ENCODE data around the gene C5.

DNA sequence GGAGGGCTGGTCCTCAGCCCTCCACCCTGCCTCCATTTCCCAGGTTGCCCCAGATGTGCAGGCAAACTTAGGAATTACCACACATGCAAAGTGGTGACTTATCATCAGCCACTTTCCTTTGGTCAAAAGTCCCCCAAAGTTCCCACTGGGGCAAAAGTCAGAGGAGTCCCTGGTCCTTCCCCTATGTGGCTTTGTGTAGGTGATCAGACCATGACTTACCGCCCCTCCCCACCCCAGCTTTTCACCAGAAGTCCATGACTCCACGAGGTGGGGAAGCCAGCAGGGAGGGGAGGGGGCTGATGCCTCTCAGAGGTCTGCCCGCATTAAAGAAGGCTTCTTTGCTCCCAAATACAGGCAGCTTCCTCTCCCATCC, 129.3 kb downstream of the C5 start:
- no peak for TF ChIP-seq POLR2A (IDR thresholded peaks at IDR 0.05)
- TF ChIP-seq, protein P1, sequence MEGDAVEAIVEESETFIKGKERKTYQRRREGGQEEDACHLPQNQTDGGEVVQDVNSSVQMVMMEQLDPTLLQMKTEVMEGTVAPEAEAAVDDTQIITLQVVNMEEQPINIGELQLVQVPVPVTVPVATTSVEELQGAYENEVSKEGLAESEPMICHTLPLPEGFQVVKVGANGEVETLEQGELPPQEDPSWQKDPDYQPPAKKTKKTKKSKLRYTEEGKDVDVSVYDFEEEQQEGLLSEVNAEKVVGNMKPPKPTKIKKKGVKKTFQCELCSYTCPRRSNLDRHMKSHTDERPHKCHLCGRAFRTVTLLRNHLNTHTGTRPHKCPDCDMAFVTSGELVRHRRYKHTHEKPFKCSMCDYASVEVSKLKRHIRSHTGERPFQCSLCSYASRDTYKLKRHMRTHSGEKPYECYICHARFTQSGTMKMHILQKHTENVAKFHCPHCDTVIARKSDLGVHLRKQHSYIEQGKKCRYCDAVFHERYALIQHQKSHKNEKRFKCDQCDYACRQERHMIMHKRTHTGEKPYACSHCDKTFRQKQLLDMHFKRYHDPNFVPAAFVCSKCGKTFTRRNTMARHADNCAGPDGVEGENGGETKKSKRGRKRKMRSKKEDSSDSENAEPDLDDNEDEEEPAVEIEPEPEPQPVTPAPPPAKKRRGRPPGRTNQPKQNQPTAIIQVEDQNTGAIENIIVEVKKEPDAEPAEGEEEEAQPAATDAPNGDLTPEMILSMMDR (IDR thresholded peaks at IDR 0.05) = no peak
